Stimulated activated CD4-positive, alpha-beta T cell treated with anti-CD3 and anti-CD28 coated beads, Interleukin-2, amount 100 ng/mL, for 48 hours (primary cell): ENCODE measurements around the gene TMEM63C.
"Not testable (repeated sequence)": the region's sequence is repeated elsewhere in the genome, so short reads cannot be mapped to it uniquely, and the experiment has no call there.

ENCODE experiments used
- DNase-seq, 2 donors: peaks; one replicate each; pipeline ENCODE4 v3.0.0-alpha.2; 2020

Gene TMEM63C

DNA sequence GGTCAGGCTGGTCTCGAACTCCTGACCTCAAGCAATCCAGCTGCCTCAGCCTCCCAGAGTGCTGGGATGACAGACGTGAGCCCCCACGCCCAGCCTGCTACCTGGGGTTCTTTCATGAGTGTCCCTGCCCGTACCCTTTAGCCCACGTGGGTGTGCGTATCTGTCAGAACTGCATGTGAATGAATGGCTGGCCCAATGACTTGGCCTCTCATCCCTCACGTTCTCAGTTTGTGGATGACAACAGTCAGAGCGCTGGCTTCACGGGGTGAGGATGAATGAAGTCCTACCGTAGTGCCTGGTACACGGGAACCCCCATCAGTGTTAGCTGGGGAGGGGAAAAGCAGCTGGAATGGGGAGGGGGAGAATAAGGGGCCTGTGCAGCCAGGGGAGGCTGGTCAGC, 23.9 kb upstream of the TMEM63C start:
- DNase-seq: no peak

GRCh38 chr14:77158175-77158881, 23.3 kb upstream of the TMEM63C start:
- no peak for DNase-seq

GRCh38 chr14:77158882-77159255, 22.7 kb upstream of the TMEM63C start:
- no peak for DNase-seq

DNA sequence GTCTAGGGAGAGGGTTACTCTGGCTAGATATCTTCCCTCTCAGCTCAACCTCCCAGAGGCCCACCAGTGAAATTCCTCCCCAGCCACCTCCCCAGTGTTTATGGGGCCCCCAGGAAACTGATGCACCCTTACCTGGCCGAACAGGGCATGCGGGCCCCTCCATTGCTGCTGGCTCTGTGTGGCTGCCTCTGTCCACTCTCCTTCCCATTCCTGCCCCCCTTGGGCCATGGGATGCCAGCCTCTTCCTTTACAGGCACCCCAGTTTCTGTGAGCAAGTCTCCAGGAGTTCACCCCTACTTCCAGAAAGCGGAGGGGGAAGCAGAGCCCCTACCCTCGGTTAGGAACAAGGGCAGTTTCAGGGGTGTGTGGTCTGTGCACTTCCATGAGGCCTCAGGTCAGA, 20.6 kb upstream of the TMEM63C start:
- no peak for DNase-seq

GRCh38 chr14:77170045-77170444, 11.6 kb upstream of the TMEM63C start:
- no peak for DNase-seq

DNA sequence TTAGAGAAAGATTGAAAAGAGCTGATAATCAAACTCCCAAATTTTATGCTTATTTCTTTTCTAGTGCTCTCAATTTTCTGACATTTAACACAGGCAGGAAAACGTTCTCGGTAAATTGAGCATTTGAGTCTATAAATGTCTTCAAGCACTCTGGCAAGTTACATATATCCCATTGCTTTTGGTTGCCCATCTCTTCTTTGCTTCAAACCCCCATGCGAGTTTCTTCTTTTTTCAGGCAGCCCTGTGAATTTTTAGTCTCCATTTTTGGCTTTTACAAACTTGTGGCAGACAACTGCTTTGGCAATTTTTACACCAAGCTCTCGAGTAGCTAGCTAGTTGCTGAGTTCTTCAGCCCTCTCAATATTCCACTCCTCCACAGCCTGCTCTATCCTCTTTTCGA, 8.7 kb upstream of the TMEM63C start:
- no peak for DNase-seq

DNA sequence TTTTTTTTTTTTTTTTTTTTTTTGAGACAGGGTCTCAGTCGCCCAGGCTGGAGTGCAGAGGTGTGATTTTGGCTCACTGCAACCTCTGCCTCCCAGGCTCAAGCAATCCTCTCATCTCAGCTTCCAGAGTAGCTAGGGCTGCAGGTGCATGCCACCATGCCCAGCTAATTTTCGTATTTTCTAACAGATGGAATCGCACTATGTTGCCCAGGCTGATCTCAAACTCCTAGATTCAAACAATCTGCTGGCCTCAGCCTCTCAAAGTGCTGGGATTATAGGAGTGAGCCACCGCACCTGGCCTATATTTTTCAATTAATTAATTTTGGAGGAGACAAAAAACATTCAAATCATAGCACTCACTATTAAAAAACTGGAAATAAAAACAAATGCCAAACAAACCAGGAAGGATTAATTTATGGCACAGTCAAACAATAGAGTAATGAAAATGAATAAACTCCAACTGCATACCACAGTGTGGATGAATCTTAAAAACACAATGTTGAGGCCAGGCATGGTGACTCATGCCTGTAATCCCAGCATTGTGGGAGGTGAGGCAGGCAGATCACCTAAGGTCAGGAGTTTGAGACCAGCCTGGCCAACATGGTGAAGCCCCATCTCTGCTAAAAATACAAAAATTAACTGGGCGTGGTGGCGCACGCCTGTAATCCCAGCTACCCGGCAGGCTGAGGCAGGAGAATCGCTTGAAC, 7.5 kb upstream of the TMEM63C start:
- DNase-seq: not testable (repeated sequence)

DNA sequence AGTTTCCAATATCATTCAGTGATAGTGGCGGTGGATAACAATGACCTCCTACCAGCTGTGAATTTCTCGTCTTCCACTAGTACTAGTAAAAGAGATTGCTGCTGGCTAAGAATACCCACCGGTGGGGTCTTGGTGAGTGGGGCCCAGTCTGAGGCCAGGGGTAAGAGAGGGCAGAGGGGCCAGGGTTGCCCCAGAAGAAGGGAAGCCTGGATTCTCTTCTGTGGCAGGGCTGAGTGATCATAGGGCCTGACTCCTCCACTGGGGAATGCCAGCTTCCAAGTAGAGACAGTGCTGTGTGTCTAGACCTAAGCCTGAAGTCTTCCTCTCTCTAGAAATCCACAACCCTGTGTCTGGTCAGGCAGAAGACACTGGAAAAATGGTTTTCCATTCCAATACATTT, 5.8 kb upstream of the TMEM63C start:
- DNase-seq: no peak

DNA sequence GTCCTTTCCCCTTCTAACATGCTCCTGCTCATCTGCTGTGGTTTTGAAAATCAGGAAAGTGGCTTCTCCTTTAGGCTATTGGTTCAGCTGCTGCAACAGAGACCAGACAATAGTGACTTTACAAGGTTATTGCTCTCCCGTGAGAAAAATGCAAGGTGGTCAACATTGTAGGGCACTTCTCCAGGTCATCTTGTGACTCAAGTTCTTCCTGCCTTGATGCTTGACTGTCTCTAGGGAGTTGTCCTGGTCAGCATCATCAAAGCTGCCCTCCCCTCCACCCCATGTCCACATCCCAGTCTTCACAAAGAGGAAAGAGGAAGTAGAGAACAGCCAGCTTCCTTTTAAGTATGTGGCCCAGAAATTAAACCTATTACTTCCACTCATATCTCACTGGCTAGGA, 3.9 kb upstream of the TMEM63C start:
- no peak for DNase-seq

- DNase-seq: no peak
Measured at GRCh38 chr14:77178656-77179055, 2.9 kb upstream of the TMEM63C start.

DNA sequence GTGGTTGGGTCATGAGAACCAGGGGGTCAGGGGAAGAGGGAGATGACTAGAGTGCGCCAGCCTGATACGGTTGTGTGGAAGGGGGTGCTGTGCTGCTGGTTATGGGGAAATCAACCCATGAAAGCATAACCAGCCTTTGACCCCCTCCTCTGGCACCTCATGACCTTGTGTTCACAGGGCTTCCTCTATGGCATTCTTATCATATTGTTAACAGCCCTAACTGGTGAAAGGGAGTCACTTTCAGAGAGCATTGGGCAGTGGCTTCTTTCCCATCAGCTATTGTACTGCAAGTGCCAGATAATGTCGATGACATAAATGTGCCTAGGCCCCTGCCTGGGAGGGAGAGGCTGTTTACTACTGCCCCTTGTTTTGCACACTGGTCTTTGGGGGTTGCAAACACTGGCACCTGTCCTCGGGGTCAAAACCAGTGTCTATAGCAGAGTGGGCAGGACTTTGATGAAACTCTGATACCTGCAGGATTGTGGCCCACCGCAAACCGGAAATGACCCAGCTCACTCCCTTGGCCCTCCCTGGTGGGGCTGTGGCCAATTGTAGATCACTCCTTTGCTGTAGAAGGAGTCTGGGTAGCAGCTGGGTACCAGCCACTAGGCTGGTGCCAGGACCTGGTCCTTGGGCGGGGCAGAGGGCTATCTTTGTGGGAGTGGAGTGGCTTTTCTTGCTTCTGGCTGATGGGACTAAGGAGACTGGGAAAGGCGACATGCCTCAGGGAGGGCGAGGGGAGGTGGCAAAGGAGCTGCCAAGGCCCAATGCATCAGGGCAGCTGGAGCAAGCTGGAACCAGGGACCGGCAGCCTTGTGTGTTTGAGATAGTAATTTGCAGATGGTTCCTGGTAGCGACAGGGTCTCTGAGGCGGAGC, 634 bp upstream of the TMEM63C start:
- DNase-seq: no peak

GRCh38 chr14:77183896-77184295, 2.3 kb downstream of the TMEM63C start:
- DNase-seq: no peak

- DNase-seq: no peak
Measured at GRCh38 chr14:77184396-77185092, 2.9 kb downstream of the TMEM63C start.

DNA sequence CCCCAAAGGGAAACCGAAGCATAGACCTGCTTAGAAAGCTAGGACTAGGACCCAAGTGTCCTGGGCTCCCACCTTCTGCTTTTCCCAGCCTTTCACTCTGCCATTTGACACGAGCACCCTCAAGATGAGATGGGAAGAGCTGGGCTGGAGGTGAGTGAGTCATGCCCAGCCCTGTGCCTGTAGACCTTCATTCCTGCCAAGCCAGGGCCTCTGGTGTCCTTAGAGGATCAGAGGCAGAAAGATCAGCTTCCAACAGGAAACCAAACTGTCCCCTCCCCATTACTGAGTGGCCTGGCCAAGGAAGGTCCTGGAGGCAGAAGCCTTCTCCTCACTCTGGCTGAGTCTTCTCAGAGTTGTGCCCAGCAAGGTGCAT, 3.5 kb downstream of the TMEM63C start:
- no peak for DNase-seq

GRCh38 chr14:77186911-77187648, 5.5 kb downstream of the TMEM63C start:
- DNase-seq: no peak

DNA sequence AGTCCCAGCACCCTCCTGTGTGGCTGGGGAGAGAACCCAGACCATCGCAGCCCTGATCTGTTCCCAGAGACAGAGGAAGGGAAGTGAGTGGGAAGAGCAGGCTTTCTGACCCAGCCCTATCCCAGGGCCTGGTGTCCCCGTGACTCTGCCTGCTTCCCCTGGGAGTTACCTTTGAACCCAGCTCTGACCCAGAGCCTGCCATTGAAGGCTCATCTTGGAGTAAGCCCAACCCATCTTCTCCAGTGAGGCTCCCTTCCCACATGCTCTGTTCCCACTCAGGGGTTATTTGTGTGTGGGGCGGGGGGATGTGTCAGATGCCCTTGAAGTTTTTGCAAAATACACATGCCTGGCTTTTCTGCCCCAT, 6.0 kb downstream of the TMEM63C start:
- no peak for DNase-seq

- no peak for DNase-seq
Measured at GRCh38 chr14:77189479-77189878, 7.9 kb downstream of the TMEM63C start.

GRCh38 chr14:77190977-77191376, 9.4 kb downstream of the TMEM63C start:
- DNase-seq: no peak

- DNase-seq: no peak
Measured at GRCh38 chr14:77194706-77195105, 13.1 kb downstream of the TMEM63C start.

DNA sequence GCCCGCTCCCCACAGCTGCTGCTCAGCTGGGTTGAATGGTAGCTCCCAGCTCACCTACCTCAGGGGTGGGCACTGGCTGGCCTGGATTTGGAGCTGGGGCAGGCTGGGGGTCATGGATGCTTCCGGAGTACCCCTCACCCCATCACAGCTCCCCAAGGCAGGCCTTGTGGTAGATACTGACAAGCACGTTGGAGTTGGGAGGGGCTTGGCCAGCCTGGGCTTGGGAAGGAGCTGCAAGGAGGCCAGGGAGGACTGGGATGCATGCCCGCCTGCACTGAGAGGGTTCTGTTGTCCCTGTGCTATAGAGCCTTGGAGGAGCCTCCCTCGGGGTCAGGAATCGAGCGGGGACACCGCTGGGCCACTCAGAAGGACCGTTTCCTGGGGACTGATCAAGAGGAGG, 14.2 kb downstream of the TMEM63C start:
- DNase-seq: no peak

GRCh38 chr14:77197988-77198387, 16.4 kb downstream of the TMEM63C start:
- no peak for DNase-seq

DNA sequence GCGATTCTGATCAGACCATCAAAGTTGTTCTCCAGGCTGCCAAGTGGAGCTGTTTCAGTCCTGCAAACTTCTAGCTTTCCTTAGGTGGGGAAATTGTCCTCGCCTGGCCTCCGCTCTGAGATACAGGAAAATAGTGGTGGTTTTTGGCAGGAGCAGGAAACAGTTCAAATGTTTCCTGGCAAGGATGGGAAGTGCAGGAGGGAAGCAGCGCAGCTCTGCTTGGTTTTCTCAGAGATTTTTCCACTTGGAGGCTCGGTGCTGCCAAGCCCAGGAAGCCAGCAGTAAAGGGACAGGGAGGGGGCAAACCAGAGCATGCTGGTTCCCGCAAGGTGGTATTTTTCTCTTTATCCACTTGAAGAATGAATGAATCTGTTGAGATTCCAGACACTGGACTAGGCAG, 17.0 kb downstream of the TMEM63C start:
- DNase-seq: no peak

GRCh38 chr14:77199590-77199989, 18.0 kb downstream of the TMEM63C start:
- no peak for DNase-seq
